GM19239 (cell line): ENCODE measurements around the gene KXD1.
"Not testable (repeated sequence)": the region's sequence is repeated elsewhere in the genome, so short reads cannot be mapped to it uniquely, and the experiment has no call there.

Experiments used
- DNase-seq: peaks from one replicate; pipeline ENCODE4 v3.0.0; 2011; ENCODE audit warnings: low spot score; ENCODE audit not compliant: insufficient read length
- FAIRE-seq: peaks from 2 replicates; lab custom pipeline; 2011; peaks lifted over from hg19 to GRCh38; lab: Jason Lieb, UNC

The KXD1 gene, protein sequence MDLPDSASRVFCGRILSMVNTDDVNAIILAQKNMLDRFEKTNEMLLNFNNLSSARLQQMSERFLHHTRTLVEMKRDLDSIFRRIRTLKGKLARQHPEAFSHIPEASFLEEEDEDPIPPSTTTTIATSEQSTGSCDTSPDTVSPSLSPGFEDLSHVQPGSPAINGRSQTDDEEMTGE

DNA sequence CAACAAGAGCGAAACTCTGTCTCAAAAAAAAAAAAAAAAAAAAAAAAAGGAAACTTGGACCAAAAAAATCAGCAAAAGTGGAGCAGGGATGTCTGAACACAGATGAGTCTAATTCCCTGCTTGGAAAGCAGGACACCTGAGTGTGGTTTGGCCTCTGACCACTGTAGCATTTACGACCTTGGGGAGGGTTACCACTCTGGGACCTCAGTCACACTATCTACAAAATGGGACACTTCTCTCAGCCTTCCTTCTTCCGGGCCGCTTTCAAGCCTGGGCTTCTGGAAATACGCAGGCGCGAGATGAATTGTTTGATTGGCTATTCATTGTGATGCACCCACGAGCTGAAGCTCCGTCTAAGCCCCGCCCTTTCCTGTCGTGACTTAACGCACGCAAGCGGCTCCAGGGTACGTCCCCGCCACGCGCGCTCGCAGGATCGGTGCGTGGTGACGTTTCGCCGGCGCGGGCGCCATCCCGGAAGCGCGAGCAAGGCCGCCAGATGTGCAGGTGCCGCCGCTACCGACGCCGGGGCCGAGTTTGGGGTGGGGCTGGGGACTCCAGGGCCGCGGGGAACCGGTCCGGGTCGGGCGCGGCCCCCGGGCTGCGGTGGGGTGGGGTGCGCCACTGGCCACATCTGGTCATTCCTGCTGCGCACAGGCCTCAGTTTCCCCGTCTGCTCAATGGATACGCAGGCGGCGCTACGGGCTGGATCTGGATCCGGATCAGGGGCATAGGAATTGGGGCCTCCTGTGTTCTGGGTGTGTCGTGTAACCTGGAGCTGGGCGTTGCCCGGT, at the start of gene KXD1:
Gene KXD1 (plus strand): TSS at position 460 of the 791 bp plus-strand sequence. CDS start 4,187 bp downstream, outside the sequence.
- DNase-seq (peak; percentile 96), FAIRE-seq (peak; percentile 99)

DNA sequence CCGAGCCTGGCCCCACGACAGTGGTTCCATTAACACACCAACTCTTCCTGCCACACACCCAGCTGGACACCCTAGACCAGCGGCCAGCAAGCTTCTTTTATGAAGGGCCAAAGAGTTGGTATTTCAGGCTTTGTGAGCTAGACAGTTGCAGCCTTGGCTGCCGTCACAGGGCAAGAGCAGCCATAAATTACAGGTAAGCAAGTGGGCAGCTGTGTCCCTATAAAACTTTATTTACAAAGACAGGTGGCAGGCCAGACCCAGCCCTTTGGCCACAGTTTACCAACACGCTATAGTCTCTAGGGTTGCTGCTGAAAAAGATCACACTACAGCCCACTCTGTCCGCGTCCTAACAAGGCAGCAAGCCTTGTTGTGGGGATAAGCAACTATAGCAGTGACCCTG, 49.1 kb upstream of the KXD1 start:
- FAIRE-seq (no peak), DNase-seq (no peak)

DNA sequence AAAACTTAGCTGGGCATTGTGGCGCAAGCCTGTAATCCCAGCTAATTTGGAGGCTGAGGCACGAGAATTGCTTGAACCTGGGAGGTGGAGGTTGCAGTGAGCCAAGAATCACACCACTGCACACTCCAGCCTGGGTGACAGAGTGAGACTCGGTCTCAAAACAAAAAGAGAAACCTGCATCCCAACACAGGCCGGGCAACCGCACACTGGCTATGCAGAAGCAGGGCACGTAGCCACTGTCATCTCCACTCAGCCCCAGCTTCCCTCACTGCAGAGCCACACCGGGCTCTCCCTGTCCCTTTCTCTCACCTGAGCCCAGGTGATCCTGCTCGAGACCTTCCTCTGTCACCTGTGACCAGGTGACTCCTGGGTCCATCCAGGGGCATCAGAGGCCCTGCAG, 47.5 kb upstream of the KXD1 start:
- FAIRE-seq (no peak), DNase-seq (no peak)

DNA sequence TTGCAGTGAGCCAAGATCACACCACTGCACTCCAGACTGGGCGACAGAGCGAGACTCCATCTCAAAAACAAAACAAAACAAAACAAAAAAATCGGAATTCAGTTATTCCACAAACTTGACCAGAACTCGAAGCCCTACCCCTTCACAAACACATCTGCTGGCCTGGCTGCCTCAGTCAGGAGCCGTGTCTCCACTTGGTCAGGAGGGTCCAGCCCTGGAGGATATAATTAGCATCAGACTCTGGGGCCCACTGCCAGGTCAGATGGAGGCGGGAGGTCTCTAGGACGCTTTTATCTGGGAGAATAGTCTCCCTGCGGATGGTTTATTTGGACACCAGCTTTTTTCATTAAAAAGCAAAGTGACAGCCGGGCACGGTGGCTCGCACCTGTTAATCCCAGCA, 43.8 kb upstream of the KXD1 start:
- DNase-seq (no peak), FAIRE-seq (no peak)

DNA sequence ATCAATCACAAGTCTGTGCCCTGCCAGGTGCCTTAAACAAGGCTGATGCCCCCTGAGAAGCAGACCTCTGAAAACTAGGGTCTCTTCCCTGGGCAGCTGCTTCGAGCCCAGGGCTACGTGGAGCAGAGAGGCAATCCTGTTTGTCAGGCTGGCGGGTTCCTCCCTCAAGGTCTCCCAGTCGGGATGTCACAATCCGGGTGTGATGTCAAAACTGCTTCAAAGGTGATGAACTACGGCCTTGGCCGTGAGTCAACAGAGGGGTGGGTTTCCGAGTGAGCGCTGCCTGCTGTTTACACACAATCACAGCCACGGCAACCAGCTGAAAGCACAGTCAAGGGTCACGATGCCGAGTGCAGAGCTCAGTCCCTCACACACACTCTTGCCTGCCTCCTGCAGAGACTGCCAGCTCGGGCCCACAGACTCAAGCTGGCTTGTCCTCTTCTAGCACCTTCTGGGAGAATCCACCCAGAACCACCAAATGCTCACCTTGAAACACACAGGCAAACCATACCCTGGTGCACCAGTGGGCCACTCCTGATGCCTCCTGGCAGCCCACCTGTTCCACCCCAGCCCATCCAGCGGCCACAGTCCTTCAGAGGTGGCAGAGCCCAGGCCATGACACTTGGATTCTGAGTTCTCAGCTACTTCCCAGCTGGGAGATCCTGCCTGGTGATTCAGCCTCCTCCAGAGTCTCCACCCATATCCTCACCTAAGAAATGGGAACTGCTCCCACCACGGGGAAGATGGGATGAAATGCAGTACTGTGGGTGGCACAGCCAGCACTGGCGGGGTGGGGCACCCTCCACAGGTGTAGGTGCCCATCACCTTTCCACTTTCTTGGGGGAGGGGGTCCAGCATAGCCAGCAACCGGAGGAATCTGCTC, 42.6 kb upstream of the KXD1 start:
- DNase-seq (no peak), FAIRE-seq (no peak)

DNA sequence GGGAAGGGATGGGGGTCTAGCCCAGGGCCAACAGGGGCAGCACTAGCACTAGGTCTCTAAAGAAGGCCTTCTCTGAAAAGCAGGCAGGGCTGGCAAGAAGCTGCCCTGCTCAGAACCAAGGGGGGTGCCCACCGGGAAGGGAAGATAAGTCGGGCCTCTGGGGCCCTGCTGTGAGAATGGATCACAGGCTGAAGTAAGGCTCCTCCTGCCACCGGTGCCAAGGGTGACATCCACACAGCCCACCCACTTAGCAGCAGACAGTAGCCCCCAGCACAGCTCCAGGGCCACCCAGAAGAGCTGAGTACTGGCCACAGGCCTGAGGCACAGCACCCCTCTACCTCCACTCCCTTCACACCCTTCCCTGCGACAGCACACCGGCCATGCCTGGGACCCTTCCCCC, 41.7 kb upstream of the KXD1 start:
- FAIRE-seq (no peak), DNase-seq (no peak)

DNA sequence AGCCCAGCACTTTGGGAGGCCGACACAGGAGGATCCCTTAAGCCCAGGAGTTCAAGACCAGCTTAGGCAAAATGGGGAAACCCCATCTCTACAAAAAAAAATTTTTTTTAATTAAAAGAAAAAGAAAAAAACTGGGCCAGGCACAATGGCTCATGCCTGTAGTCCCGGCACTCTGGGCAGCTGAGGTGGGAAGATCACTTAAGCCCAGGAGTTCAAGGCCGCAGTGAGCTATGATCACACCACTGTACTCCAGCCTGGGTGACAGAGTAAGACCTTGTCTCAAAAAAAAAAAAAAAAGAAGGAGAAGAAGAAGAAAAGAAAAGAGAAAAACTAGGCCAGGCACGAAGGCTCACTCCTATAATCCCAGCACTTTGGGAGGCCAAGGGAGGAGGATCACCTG, 40.1 kb upstream of the KXD1 start:
- DNase-seq (no peak), FAIRE-seq (no peak)

DNA sequence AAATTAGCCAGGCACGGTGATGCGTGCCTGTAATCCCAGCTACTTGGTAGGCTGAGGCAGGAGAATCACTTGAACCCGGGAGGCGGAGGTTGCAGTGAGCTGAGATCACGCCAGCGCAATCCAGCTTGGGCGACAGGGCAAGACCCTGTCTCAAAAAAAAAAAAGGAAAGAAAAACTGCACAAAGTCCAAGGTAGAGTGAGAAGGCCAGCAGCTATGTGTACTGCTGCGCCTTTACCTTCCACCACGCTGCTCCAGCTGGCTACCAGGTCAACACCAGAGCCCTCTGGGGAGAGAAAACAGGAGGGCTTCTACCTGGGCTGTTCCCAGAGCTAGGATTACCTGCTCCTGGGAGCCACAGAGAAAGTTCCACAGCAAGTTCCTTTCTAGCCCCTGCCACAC, 39.0 kb upstream of the KXD1 start:
- FAIRE-seq (no peak), DNase-seq (no peak)

DNA sequence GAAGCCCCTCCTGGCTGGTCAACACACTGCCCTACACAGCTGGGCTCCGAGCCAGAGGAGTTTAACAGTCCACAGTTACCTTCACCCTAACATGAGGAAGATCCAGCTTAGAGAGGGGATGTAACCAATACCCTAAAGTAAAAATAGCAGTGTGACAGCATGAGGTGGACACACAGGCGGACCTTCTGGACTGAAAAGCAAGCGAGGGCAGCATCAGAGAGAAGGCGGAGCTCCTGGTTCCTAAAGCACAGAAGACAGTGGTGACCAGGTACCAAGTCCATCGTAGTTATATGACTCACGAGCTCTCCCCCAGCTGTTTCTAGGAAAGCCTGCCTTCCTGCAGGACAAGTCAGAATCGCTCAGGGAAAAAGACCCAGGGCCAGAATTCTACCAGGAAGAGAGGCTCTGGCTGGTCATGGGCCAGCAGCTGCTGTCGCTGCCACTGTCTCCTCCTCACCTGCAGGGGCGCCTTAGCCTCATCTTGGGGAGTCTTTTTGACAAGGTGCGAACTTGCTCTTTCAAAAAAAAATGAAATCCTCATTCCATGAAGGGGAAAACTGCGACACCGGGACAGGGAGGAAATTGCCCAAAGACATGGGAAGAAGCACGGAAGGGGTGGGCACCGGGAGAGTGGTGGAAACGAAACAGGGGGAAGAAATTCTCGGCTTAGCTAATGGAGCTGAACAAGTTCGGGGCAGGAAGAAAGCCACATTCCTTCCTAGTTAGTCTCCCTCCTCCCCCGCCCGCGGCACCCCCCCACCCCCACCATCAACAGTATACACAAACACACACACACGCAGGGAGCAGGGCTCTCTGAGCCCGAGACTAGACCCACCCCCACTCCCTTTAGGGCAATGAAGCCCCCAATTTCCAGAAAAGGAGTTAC, 37.5 kb upstream of the KXD1 start:
- peak; percentile 81 for FAIRE-seq
- DNase-seq, result peak; percentile 50

DNA sequence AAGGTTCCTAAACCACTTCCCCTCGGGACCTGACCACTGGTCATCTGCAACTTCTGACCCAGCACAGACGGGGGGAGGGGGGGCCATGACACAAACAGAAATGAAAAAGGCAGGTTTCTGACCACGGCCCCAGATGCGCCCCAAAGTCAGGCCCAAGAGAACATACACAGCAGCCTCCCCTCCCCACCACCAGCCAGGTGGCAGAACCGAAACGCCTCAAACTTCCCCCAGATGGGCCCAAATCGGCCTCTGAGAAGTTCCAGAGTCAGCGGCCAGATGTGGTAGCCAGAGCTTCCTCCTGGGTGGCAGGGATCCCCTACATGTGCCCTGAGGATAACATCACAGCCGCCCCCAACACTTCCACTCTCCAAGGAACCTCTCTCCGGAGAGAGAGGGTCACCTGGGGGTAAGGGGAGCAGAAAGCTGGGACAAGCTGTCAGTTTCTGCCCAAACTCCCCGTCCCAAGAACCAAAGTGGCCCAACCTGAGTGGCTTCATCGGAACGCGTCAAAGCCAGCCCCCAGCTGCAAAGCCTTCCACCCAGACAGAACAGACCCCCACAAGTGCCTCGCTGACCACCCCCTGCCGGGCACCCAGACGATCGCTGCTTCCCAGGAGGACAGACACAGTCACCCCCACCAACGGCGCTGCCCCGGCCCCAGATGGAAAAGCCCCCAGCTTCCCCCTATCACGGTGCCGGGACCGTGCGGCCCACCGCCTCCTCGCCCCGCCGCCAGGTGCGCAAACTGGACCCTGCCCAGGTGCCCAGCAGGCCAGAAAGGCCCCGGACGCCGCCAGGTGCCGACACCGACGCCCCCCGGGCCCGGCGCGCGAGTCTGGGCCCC, 36.6 kb upstream of the KXD1 start:
- FAIRE-seq (peak; percentile 94), DNase-seq (no peak)

DNA sequence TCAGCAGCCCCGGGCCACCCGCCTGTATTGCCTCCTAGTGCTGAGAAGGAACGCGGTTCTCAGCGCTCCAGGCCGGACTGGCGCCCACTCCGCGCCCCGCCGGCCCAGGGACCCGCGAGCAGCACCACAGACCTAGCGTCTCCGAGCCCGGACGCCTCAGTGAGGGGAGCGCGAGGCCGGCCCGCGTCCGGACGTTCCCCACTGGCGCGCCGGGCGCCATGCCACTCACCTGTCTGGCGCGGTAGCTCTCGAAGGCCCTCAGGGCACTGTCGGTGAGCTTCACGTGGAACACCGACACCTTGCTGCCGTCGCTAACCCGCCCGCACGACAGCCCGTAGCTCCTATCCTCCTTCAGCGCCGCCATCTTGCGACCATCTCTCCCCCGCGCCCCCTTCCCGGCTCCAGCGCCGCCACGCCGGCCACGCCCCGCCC, 36.0 kb upstream of the KXD1 start, which contains the start of gene ELL:
Gene ELL (minus strand): TSS at position 379 of the 432 bp plus-strand sequence. CDS start 15 bp downstream, at position 364.
- DNase-seq (no peak), FAIRE-seq (no peak)

DNA sequence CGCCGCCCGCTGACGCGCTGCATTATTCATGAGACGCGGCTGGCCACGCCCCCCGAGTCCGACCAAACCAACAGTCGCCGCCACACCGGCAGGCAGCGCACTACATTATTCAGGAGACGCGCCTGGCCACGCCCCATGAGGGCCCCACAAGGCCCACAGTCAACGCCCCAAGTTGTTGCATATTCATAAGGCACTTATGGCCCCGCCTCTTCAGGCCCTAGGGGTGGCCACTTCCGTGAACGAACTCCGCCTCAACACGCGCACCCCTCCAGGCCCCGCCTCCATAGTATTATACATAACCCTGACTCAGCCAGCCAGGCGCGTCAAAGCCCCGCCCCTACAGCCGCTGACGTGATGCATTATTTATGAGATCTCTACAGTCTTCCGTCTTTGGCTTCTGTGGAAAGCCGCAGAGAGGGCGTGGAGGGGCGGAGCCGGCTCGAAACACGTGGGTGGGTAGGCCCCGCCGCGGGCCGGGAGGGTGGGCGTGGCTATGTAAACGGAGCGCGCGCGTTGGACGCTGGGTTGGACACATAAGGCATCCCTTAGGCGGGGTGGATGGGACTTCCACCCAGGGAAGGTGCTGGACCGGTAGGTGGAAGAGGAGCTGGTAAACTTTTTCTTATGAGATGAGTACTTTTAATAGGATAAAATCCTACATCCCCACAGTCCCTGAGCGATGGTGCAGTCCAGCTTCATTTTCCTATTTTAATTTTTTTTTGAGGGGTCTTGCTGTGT, 35.4 kb upstream of the KXD1 start:
- FAIRE-seq (peak; percentile 98), DNase-seq (peak; percentile 93)

DNA sequence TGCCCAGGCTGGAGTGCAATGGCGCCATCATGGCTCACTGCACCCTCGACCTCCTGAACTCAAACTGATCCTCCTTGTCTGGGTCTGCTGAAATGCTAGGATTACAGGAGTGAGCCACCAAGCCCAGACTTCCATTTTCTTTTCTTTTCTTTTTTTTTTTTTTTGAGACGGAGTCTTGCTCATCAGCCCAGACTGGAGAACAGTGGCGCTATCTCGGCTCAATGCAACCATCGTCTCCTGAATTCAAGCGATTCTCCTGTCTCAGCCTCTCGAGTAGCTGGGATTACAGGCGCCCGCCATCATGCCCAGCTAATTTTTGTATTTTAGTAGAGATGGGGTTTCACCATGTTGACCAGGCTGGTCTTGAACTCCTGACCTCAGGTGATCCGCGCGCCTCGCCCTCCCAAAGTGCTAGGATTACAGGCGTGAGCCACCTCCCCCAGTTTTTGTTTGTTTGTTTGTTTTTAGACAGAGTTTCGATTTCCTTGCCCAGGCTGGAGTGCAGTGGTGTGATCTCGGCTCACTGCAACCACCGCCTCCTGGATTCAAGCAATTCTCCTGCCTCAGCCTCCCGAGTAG, 34.7 kb upstream of the KXD1 start:
- FAIRE-seq, result not testable (repeated sequence)

DNA sequence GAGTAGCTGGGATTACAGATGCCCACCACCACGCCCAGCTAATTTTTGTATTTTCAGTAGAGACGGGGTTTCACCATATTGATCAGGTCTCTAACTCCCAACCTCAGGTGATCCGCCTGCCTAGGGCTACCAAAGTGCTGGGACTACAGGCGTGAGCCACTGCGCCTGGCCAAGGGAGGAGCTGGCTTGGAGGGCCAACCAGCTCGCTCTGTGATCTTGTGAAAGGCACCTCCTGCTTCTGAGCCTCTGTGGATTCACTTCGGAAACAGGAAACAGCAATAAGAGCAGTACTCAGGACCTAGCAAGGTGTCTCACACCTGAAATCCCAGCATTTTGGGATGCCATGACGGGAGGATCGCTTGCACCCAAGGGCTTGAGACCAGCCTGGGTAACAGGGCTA, 33.8 kb upstream of the KXD1 start:
- DNase-seq, result no peak
- no peak for FAIRE-seq

More for the DNA sequence above, 34.7 kb upstream of the KXD1 start:
- DNase-seq, result not testable (repeated sequence)

DNA sequence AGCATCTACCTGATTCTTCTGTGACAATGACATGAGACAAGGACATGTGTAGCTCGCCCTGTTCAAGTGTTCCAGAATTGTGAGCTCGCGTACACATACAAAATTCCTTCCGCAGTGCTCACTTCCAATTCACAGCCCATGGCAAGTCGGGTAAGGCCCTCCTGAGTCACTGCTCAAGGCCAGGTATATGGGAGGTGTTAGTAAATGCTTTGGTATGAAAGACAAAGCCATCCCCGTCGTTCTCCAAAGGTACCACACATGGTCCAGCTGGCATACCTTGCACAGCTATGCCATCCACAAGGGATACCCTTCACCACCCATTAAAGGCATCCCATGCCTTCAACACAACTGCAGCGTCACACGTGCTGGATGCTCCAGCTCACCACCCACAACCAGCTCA, 31.4 kb upstream of the KXD1 start:
- no peak for FAIRE-seq
- no peak for DNase-seq

DNA sequence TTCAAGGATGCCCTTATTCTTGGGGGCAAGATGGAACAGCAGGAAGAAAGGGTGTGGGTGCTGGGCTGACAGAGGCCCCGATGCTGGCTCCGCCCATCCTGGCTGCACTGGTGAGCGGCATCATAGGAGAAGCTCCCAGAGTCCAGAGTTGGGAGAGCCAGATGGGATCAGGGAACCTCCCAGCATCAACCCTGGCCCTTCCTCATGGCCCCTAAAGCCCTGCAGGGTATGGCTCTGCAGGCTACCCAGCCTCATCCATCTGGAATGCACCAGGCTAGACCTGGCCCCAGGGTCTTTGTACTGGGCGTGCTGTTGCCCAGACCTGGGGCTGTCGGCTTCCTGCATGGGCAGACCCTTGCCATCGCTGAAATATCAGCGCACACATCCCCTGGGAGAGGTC, 27.9 kb upstream of the KXD1 start:
- FAIRE-seq (no peak), DNase-seq (no peak)

DNA sequence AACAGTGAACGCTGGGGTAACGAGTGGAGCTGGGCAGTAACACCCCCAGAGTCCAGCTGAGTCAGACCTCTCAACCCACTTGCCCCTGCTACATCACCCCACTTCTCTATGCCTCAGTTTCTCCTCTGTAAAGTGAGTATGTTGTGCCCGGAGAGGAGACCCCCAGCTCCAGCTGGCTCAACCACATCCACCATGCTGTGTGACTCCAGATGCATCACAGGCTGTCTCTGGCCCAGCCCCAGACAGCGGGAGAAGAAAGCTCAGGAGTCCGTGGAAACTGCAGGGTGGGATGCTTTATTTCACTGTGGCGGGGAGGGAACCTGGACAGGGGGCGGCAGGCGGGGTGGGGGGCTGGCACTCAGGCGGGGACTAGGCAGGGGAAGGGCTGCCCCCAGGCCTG, 26.2 kb upstream of the KXD1 start:
- FAIRE-seq, result no peak

More for the DNA sequence above, 26.2 kb upstream of the KXD1 start:
- no peak for DNase-seq
